Measurements from ENCODE around the gene ZNF77.

Gene ZNF77

DNA sequence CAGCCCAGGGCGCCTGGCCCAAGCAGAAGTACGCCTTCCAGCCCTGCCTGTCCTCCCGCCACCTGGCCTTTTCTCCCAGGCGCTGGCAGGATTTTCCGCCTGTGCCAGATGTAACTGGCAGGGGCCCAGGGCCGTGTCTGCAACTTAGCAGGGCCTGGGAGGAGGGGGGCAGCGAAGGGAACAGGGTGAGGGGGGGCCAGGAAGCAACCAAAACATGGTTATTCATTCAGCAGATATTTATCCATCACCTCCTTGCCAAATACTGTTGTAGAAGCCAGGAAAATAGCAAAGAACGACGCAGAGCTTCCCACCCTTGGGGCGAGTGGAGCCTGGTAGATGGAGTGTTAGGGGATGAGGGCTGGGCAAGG, 38.2 kb upstream of the ZNF77 start:
- H3K4me2 ChIP-seq (ENCODE audit: insufficient read depth, low read length): no peak overlapping the region
- H3K27me3 ChIP-seq (ENCODE audit: insufficient read depth, low read length, poor library complexity): no peaks in the 10 kb centered on the region
- H3K36me3 ChIP-seq (ENCODE audit: insufficient read depth, low read length): no peaks in the 10 kb centered on the region
- no peak for DNase-seq
- no peak overlapping the region for H3K9ac ChIP-seq (ENCODE audit: low read depth, low read length)
- H2AFZ ChIP-seq (ENCODE audit: low read depth, low read length): no peak overlapping the region
- no peaks in the 10 kb centered on the region; the same call in 1 of the 2 replicates for H4K20me1 ChIP-seq (ENCODE audit: insufficient read depth, low read length)
- no peak for TF ChIP-seq EZH2 (IDR thresholded peaks at IDR 0.05; ENCODE audit: borderline replicate concordance, low read depth, low read length, severe bottlenecking)
- TF ChIP-seq, protein P1, sequence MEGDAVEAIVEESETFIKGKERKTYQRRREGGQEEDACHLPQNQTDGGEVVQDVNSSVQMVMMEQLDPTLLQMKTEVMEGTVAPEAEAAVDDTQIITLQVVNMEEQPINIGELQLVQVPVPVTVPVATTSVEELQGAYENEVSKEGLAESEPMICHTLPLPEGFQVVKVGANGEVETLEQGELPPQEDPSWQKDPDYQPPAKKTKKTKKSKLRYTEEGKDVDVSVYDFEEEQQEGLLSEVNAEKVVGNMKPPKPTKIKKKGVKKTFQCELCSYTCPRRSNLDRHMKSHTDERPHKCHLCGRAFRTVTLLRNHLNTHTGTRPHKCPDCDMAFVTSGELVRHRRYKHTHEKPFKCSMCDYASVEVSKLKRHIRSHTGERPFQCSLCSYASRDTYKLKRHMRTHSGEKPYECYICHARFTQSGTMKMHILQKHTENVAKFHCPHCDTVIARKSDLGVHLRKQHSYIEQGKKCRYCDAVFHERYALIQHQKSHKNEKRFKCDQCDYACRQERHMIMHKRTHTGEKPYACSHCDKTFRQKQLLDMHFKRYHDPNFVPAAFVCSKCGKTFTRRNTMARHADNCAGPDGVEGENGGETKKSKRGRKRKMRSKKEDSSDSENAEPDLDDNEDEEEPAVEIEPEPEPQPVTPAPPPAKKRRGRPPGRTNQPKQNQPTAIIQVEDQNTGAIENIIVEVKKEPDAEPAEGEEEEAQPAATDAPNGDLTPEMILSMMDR (IDR thresholded peaks at IDR 0.05; ENCODE audit: borderline replicate concordance, extremely low read depth, low read length, poor library complexity, severe bottlenecking): no peak
- H3K4me3 ChIP-seq (ENCODE audit: low read depth in 1 of 2, low read length in 2 of 2): no peak overlapping the region
- H3K9me3 ChIP-seq (ENCODE audit: insufficient read depth, low read length, severe bottlenecking): no peaks in the 10 kb centered on the region
- H3K4me1 ChIP-seq (ENCODE audit: insufficient read depth, low read length): peaks cover 2% of the 10 kb centered on the region
- no peaks in the 10 kb centered on the region for H3K79me2 ChIP-seq (ENCODE audit: insufficient read depth, low read length)
- no peak for ATAC-seq (ENCODE audit: insufficient read depth, low read depth)
- no peak overlapping the region for H3K27ac ChIP-seq (ENCODE audit: low read length)

DNA sequence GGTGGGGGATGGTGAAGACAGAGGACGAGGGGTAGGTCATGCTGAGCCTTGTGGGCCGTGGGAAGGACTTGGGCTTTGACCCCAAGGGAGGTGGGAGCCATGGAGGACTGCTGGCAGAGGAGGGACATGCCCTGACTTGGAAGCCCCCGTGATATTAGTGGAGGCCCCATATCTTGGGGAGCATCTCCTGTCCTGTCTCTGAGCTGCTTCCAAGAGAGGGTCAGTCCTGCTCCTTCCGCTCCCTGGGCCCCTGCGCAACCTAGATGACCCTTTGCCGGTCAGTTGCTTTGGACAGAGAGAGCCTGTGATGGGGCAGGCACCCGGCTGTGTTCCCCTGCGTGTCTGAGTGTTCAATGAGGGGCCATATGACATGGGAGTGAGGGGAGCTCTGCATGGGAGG, 37.8 kb upstream of the ZNF77 start:
- no peaks in the 10 kb centered on the region for H3K36me3 ChIP-seq (ENCODE audit: insufficient read depth, low read length)
- H3K4me1 ChIP-seq (ENCODE audit: insufficient read depth, low read length): peaks cover 6% of the 10 kb centered on the region
- DNase-seq (no peak), ATAC-seq (ENCODE audit: insufficient read depth, low read depth) (no peak)
- H3K4me2 ChIP-seq (ENCODE audit: insufficient read depth, low read length): no peak overlapping the region
- H3K27ac ChIP-seq (ENCODE audit: low read length): no peak overlapping the region
- no peaks in the 10 kb centered on the region for H3K27me3 ChIP-seq (ENCODE audit: insufficient read depth, low read length, poor library complexity)
- no peaks in the 10 kb centered on the region for H3K9me3 ChIP-seq (ENCODE audit: insufficient read depth, low read length, severe bottlenecking)
- TF ChIP-seq EZH2 (IDR thresholded peaks at IDR 0.05; ENCODE audit: borderline replicate concordance, low read depth, low read length, severe bottlenecking): no peak
- TF ChIP-seq, protein P1 (IDR thresholded peaks at IDR 0.05; ENCODE audit: borderline replicate concordance, extremely low read depth, low read length, poor library complexity, severe bottlenecking): no peak
- no peak overlapping the region for H3K9ac ChIP-seq (ENCODE audit: low read depth, low read length)
- no peak overlapping the region for H2AFZ ChIP-seq (ENCODE audit: low read depth, low read length)
- H3K79me2 ChIP-seq (ENCODE audit: insufficient read depth, low read length): no peaks in the 10 kb centered on the region
- no peak overlapping the region for H3K4me3 ChIP-seq (ENCODE audit: low read depth in 1 of 2, low read length in 2 of 2)
- no peaks in the 10 kb centered on the region; the same call in 1 of the 2 replicates for H4K20me1 ChIP-seq (ENCODE audit: insufficient read depth, low read length)

DNA sequence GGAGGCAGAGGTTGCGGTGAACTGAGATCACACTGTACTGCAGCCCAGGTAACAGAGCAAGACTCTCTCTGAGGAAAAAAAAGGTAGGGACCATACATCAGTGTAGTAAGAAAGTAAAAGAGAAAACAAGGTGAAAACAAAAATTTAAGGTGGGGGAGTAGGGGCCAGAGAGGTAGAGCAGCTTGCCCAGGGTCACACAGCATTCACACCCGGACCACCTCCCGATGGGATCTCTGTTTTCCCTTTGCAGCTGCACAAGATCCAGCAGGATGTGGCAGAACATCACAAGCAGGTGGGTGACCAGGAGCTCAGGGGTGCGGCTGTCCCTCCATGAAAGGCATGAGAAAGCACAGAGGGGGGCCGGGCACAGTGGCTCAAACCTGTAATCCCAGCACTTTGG, 37.1 kb upstream of the ZNF77 start:
- Histone ChIP-seq H3K9ac (ENCODE audit: low read depth, low read length) (no peak overlapping the region), H3K9me3 (ENCODE audit: insufficient read depth, low read length, severe bottlenecking) (no peaks in the 10 kb centered on the region), H4K20me1 (ENCODE audit: insufficient read depth, low read length) (no peaks in the 10 kb centered on the region; the same call in 1 of the 2 replicates), H2AFZ (ENCODE audit: low read depth, low read length) (no peak overlapping the region), H3K4me3 (ENCODE audit: low read depth in 1 of 2, low read length in 2 of 2) (no peak overlapping the region), H3K36me3 (ENCODE audit: insufficient read depth, low read length) (no peaks in the 10 kb centered on the region), H3K27ac (ENCODE audit: low read length) (no peak overlapping the region), H3K4me1 (ENCODE audit: insufficient read depth, low read length) (peaks cover 11% of the 10 kb centered on the region), H3K27me3 (ENCODE audit: insufficient read depth, low read length, poor library complexity) (no peaks in the 10 kb centered on the region), H3K79me2 (ENCODE audit: insufficient read depth, low read length) (no peaks in the 10 kb centered on the region), H3K4me2 (ENCODE audit: insufficient read depth, low read length) (no peak overlapping the region)
- TF ChIP-seq, protein P1 (IDR thresholded peaks at IDR 0.05; ENCODE audit: borderline replicate concordance, extremely low read depth, low read length, poor library complexity, severe bottlenecking): no peak
- TF ChIP-seq EZH2 (IDR thresholded peaks at IDR 0.05; ENCODE audit: borderline replicate concordance, low read depth, low read length, severe bottlenecking): no peak
- no peak for ATAC-seq (ENCODE audit: insufficient read depth, low read depth)
- no peak for DNase-seq

DNA sequence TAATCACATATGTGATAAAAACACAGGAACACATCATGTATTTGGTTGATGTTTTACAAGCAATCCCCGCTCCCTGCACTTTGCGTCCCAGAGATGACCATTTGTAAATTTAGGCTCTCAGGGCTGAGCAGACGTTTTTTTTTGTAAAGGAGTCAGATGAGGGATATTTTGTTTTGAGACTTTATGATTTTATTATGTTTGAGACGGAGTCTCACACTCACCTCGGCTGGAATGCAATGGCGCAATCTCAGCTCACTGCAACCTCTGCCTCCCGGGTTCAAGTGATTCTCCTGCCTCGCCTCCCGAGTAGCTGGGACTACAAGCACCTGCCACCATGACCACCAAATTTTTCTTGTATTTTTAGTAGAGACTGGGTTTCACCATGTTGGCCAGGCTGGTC, 34.0 kb upstream of the ZNF77 start:
- H3K4me3 ChIP-seq (ENCODE audit: low read depth in 1 of 2, low read length in 2 of 2): no peak overlapping the region
- ATAC-seq (ENCODE audit: insufficient read depth, low read depth): no peak
- no peak overlapping the region for H3K9ac ChIP-seq (ENCODE audit: low read depth, low read length)
- H3K9me3 ChIP-seq (ENCODE audit: insufficient read depth, low read length, severe bottlenecking): no peaks in the 10 kb centered on the region
- H3K27ac ChIP-seq (ENCODE audit: low read length): no peak overlapping the region
- no peaks in the 10 kb centered on the region for H3K36me3 ChIP-seq (ENCODE audit: insufficient read depth, low read length)
- H3K4me1 ChIP-seq (ENCODE audit: insufficient read depth, low read length): peaks cover 18% of the 10 kb centered on the region
- DNase-seq: no peak
- TF ChIP-seq, protein P1 (IDR thresholded peaks at IDR 0.05; ENCODE audit: borderline replicate concordance, extremely low read depth, low read length, poor library complexity, severe bottlenecking): no peak
- TF ChIP-seq EZH2 (IDR thresholded peaks at IDR 0.05; ENCODE audit: borderline replicate concordance, low read depth, low read length, severe bottlenecking): no peak
- H2AFZ ChIP-seq (ENCODE audit: low read depth, low read length): no peak overlapping the region
- H3K79me2 ChIP-seq (ENCODE audit: insufficient read depth, low read length): no peaks in the 10 kb centered on the region
- H3K4me2 ChIP-seq (ENCODE audit: insufficient read depth, low read length): no peak overlapping the region
- no peaks in the 10 kb centered on the region for H4K20me1 ChIP-seq (ENCODE audit: insufficient read depth, low read length)
- no peaks in the 10 kb centered on the region for H3K27me3 ChIP-seq (ENCODE audit: insufficient read depth, low read length, poor library complexity)

Data from DND-41 (cell line).